Gastrocnemius medialis (tissue), 4 donors: Measurements from ENCODE around the gene DCTN1. TPM values are rescaled to one million over a fixed set of nuclear protein-coding genes. Genes with fewer than 3 reads are reported as not detected.

Experiments
- ATAC-seq, 2 donors: fragments of 150-250 bp; one replicate each; pipeline ENCODE4 v1.9.1; 2016
- DNase-seq, 2 donors: peaks; one replicate each; pipeline ENCODE4 v3.0.0-alpha.2; 2019
- H3K27ac ChIP-seq, 4 donors: fragments of 200-600 bp; sonication (generic); 1 replicate in 1 of 4; 2 replicates in 3 of 4; pipeline ENCODE4 v1.5.1; 2016 to 2018; ENCODE audit warnings: mild to moderate bottlenecking in 2 of 4, moderate library complexity in 1 of 4
- H3K27me3 ChIP-seq, 3 donors: fragments of 200-600 bp; sonication (generic) in 2 of 3; 1 replicate in 1 of 3; 2 replicates in 2 of 3; pipeline versions ENCODE4 v1.5.1 to v1.6.0; 2016 to 2019; ENCODE audit warnings: mild to moderate bottlenecking in 1 of 3, moderate library complexity in 1 of 3
- H3K36me3 ChIP-seq, 2 donors: fragments of 200-600 bp; sonication (generic) in 1 of 2; one replicate each; pipeline ENCODE4 v1.5.1; 2017 to 2018
- H3K4me1 ChIP-seq, 2 donors: fragments of 200-600 bp; sonication (generic) in 1 of 2; one replicate each; pipeline ENCODE4 v1.5.1; 2016 to 2017; ENCODE audit warnings: mild to moderate bottlenecking in 2 of 2
- H3K4me3 ChIP-seq, 4 donors: fragments of 200-600 bp; sonication (generic) in 3 of 4; 1 replicate in 1 of 4; 2 replicates in 3 of 4; pipeline ENCODE4 v1.5.1; 2016 to 2019; ENCODE audit warnings: mild to moderate bottlenecking in 2 of 4
- H3K9me3 ChIP-seq, 3 donors: fragments of 200-600 bp; sonication (generic) in 2 of 3; 1 replicate in 1 of 3; 2 replicates in 2 of 3; pipeline ENCODE4 v1.5.1; 2016 to 2019
- POLR2A ChIP-seq, 2 donors: fragments of 450-650 bp; IDR thresholded peaks; one replicate each; pipeline ENCODE4 v1.6.1; 2017; ENCODE audit warnings: antibody characterized with exemption in 2 of 2, mild to moderate bottlenecking in 2 of 2, moderate library complexity in 2 of 2
- in situ Hi-C, 4 donors: fragments of 200-750 bp; cut with MboI; loops; one replicate each; pipeline versions ENCODE4 v1.15.0 to v1.8.0; 2017; ENCODE audit warnings: low sequenced_read_pairs in 4 of 4
- intact Hi-C: fragments of 100-400 bp; cut with DNase I; formaldehyde crosslinking; loops from one replicate; pipeline ENCODE4 v1.15.1; 2023; ENCODE audit warnings: low total_unique reads
- total RNA-seq, 4 donors: library from RNA; depleted of rRNA; stranded (reverse); fragments of >200 nt; gene quantifications; one replicate each; pipeline versions ENCODE4 v1.1.0 to v1.2.3, GENCODE V29; 2016
- TF ChIP-seq, protein P1 (sequence below), 5 experiments: fragments of 450-650 bp in 3 of 5; fragments of 200-600 bp in 2 of 5; sonication (generic) in 2 of 5; IDR thresholded peaks in 4 of 5; conservative IDR thresholded peaks in 1 of 5; 1 replicate in 4 of 5; 2 replicates in 1 of 5; pipeline ENCODE4 v1.5.1; 2016 to 2019; ENCODE audit warnings: antibody characterized with exemption in 5 of 5, mild to moderate bottlenecking in 3 of 5, moderate library complexity in 3 of 5

The DCTN1 gene
- total RNA-seq, 4 donors from 2014 or later, result 89.8 to 127 (median 103) TPM

- H3K4me3 ChIP-seq, result no peak overlapping the region
- in situ Hi-C loops, result no loop called here
Observed at GRCh38 chr2:74387346-74387745, 7.2 kb upstream of the DCTN1 start.

DNA sequence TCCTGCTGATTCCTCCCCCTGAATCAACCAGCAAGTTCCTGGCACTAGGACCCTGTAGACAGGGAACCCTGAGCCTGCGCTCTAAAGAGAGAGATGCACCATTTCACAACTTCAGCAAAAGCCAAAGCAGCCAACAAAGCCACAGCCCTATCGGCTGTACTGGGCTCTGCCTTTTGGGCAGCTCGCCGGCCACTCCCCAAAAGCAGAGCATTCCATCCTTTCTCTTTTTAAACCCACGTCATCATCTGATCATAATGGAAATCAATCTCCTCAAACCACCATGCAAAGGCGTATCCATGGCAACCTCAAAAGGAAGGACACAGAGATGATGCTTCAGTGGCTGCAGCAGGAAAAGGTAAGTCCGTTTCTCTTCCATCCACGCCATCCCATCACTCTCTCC lies 5.3 kb upstream of the DCTN1 start:
- no peaks in the 10 kb centered on the region for H3K36me3 ChIP-seq
- intact Hi-C loops, result loop anchor here (10.0 kb wide), 2 partner anchors 461 to 651 kb away; partner anchors contain the start of genes DGUOK and TPRKB
- DNase-seq, result no peak
- in situ Hi-C loops, result no loop called here
- no peaks in the 10 kb centered on the region for H3K9me3 ChIP-seq
- ATAC-seq, result no peak
- no peaks in the 10 kb centered on the region for H3K27me3 ChIP-seq
- peaks cover 62 to 78% of the 10 kb centered on the region in 2 donors for H3K4me1 ChIP-seq
- TF ChIP-seq POLR2A (IDR thresholded peaks at IDR 0.05), result no peak
- TF ChIP-seq, protein P1, sequence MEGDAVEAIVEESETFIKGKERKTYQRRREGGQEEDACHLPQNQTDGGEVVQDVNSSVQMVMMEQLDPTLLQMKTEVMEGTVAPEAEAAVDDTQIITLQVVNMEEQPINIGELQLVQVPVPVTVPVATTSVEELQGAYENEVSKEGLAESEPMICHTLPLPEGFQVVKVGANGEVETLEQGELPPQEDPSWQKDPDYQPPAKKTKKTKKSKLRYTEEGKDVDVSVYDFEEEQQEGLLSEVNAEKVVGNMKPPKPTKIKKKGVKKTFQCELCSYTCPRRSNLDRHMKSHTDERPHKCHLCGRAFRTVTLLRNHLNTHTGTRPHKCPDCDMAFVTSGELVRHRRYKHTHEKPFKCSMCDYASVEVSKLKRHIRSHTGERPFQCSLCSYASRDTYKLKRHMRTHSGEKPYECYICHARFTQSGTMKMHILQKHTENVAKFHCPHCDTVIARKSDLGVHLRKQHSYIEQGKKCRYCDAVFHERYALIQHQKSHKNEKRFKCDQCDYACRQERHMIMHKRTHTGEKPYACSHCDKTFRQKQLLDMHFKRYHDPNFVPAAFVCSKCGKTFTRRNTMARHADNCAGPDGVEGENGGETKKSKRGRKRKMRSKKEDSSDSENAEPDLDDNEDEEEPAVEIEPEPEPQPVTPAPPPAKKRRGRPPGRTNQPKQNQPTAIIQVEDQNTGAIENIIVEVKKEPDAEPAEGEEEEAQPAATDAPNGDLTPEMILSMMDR (IDR thresholded peaks at IDR 0.05 in 4 of 5, conservative IDR thresholded peaks at IDR 0.05 in 1 of 5), result no peak
- H3K27ac ChIP-seq, result no peak overlapping the region
- H3K4me3 ChIP-seq, result no peak overlapping the region

More at GRCh38 chr2:74387346-74387745, 7.2 kb upstream of the DCTN1 start:
- Histone ChIP-seq H3K27me3 (no peaks in the 10 kb centered on the region), H3K9me3 (no peaks in the 10 kb centered on the region), H3K36me3 (no peaks in the 10 kb centered on the region), H3K4me1 (peaks cover 54 to 66% of the 10 kb centered on the region in 2 donors), H3K27ac (peak overlapping the region in 3 of 4 donors; percentile 2 to 32 (median 23))
- DNase-seq (no peak), ATAC-seq (no peak)
- intact Hi-C loops, result loop anchor here (10.0 kb wide), 2 partner anchors 463 to 653 kb away; partner anchors contain the start of genes DGUOK and TPRKB
- no peak for TF ChIP-seq POLR2A (IDR thresholded peaks at IDR 0.05)
- TF ChIP-seq, protein P1 (IDR thresholded peaks at IDR 0.05 in 4 of 5, conservative IDR thresholded peaks at IDR 0.05 in 1 of 5), result no peak

- intact Hi-C loops, result loop anchor here (10.0 kb wide), 2 partner anchors 459 to 649 kb away; partner anchors contain the start of genes DGUOK and TPRKB
- no peak for DNase-seq
- H3K27me3 ChIP-seq, result no peaks in the 10 kb centered on the region
- H3K9me3 ChIP-seq, result no peaks in the 10 kb centered on the region
- no peak overlapping the region for H3K4me3 ChIP-seq
- in situ Hi-C loops, result no loop called here
- no peak for TF ChIP-seq POLR2A (IDR thresholded peaks at IDR 0.05)
- TF ChIP-seq, protein P1 (IDR thresholded peaks at IDR 0.05 in 4 of 5, conservative IDR thresholded peaks at IDR 0.05 in 1 of 5), result no peak
- peaks cover 62 to 77% of the 10 kb centered on the region in 2 donors for H3K4me1 ChIP-seq
- H3K27ac ChIP-seq, result no peak overlapping the region
- no peaks in the 10 kb centered on the region for H3K36me3 ChIP-seq
- ATAC-seq, result no peak
Observed at GRCh38 chr2:74384051-74384450, 3.9 kb upstream of the DCTN1 start.

DNA sequence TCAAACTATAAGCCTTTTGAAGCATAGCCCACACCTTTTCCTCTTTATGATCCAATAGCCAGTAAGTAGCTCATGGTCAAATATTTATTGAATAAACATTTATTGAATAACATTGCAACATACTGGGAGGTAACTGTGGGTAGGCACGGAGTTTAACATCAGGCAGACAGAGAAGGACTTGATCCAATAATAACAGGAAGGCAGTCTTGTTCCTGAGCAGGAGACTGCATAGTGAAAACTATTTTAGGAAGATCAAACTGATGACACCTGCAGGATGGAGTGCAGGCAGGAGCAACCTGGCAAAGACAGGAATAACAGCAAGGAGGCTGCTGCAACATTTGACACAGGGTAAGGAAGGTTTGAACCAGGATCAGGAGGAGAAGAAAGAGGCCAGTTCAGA lies 3.1 kb upstream of the DCTN1 start:
- Histone ChIP-seq H3K27me3 (no peaks in the 10 kb centered on the region), H3K36me3 (no peaks in the 10 kb centered on the region), H3K27ac (peak overlapping the region in 2 of 4 donors; percentile 12 to 14), H3K9me3 (no peaks in the 10 kb centered on the region), H3K4me1 (peaks cover 55 to 69% of the 10 kb centered on the region in 2 donors), H3K4me3 (no peak overlapping the region)
- in situ Hi-C loops, result no loop called here
- DNase-seq (no peak), ATAC-seq (no peak)
- intact Hi-C loops, result loop anchor here (10.0 kb wide), 2 partner anchors 458 to 648 kb away; partner anchors contain the start of genes DGUOK and TPRKB
- TF ChIP-seq, protein P1 (IDR thresholded peaks at IDR 0.05 in 4 of 5, conservative IDR thresholded peaks at IDR 0.05 in 1 of 5), result no peak
- no peak for TF ChIP-seq POLR2A (IDR thresholded peaks at IDR 0.05)
